HL-60 (cell line): ENCODE results near the gene TACR1.

Experiments used
- CTCF ChIP-seq: IDR thresholded peaks from one replicate; pipeline ENCODE4 v1.5.1; 2011; ENCODE audit warnings: low read length, control low read depth, inconsistent platforms; ENCODE audit not compliant: insufficient read depth
- POLR2AphosphoS5 ChIP-seq: IDR thresholded peaks from 2 replicates; pipeline ENCODE4 v1.6.1; 2012; ENCODE audit warnings: low read depth
- SPI1 ChIP-seq: IDR thresholded peaks from 2 replicates; pipeline ENCODE4 v1.6.1; 2012; ENCODE audit warnings: low read depth, mild to moderate bottlenecking, borderline replicate concordance

GRCh38 chr2:75195076-75195691 is 4.1 kb downstream of the TACR1 start:
- TF ChIP-seq CTCF (no peak), POLR2AphosphoS5 (no peak), SPI1 (no peak)
